ENCODE measurements around the gene AFDN. TPM values are rescaled to one million over a fixed set of nuclear protein-coding genes. Genes with fewer than 3 reads are reported as not detected.

Gene AFDN
- total and polyA plus RNA-seq, 9 donors, result 24.4 to 266 (median 86.6) TPM

DNA sequence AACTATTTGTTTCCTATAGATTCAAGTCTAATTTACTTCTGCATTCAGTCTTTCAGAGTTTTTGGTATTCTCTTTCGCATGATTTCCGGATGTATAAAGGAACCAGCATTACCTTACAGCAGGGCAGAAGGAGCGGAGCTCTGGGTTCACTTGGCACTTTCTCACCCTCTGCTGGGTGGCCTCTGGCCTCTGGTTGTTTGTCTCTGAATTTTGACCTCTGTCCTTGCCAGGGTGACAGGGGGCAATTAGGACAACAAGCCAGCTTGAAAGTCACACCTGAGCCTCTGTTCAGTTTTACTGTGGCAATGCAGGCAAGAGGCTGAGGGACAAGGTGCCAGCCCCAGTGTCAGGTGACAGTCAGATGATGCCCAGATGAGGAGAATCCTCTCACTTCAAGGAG, 101.4 kb downstream of the AFDN start:
- DNase-seq, result no peak
- H3K27ac ChIP-seq, result no peak overlapping the region
- no peaks in the 10 kb centered on the region for H3K36me3 ChIP-seq
- TF ChIP-seq EP300 (IDR thresholded peaks at IDR 0.05), result no peak
- 96 to 99% (median 97%) methylated on average over 3 of the region's 3 CpGs for WGBS, 3 donors
- intact Hi-C loops (cut with DNase I), result no loop called here
- no peaks in the 10 kb centered on the region for H3K4me1 ChIP-seq (ENCODE audit: insufficient read depth)
- no peaks in the 10 kb centered on the region for H3K27me3 ChIP-seq
- no peak overlapping the region for H3K4me3 ChIP-seq
- H3K9me3 ChIP-seq, result no peaks in the 10 kb centered on the region

DNA sequence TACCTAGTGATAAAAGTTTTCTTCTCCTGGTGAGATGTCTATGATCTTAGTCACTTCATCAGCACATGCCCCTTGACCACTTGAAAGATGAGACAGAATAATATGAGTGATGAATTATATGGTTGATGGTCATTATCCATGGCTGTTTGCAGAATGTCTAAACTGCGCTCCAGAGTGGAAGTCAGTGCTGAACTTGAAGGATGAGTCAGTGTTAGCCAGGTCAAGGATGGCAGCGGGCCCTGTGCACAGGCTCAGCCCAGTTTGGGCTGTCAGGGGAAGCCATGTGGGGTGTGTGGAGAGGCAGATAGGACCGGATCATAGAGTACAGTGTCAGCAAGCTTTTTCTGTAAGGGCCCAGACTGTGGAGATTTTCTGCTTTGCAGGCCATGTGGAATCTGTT, 103.6 kb downstream of the AFDN start:
- 70 to 85% (median 79%) methylated on average over 3 of the region's 3 CpGs for WGBS, 3 donors
- TF ChIP-seq, protein P1, sequence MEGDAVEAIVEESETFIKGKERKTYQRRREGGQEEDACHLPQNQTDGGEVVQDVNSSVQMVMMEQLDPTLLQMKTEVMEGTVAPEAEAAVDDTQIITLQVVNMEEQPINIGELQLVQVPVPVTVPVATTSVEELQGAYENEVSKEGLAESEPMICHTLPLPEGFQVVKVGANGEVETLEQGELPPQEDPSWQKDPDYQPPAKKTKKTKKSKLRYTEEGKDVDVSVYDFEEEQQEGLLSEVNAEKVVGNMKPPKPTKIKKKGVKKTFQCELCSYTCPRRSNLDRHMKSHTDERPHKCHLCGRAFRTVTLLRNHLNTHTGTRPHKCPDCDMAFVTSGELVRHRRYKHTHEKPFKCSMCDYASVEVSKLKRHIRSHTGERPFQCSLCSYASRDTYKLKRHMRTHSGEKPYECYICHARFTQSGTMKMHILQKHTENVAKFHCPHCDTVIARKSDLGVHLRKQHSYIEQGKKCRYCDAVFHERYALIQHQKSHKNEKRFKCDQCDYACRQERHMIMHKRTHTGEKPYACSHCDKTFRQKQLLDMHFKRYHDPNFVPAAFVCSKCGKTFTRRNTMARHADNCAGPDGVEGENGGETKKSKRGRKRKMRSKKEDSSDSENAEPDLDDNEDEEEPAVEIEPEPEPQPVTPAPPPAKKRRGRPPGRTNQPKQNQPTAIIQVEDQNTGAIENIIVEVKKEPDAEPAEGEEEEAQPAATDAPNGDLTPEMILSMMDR (IDR thresholded peaks at IDR 0.05), result no peak
- TF ChIP-seq POLR2A (IDR thresholded peaks at IDR 0.05) (no peak), EP300 (IDR thresholded peaks at IDR 0.05) (no peak)
- Histone ChIP-seq H3K4me1 (ENCODE audit: insufficient read depth) (no peaks in the 10 kb centered on the region), H3K27me3 (no peaks in the 10 kb centered on the region), H3K27ac (no peak overlapping the region), H3K4me3 (no peak overlapping the region), H3K9me3 (no peaks in the 10 kb centered on the region), H3K36me3 (no peaks in the 10 kb centered on the region)
- intact Hi-C loops (cut with DNase I), result no loop called here
- DNase-seq, result no peak

DNA sequence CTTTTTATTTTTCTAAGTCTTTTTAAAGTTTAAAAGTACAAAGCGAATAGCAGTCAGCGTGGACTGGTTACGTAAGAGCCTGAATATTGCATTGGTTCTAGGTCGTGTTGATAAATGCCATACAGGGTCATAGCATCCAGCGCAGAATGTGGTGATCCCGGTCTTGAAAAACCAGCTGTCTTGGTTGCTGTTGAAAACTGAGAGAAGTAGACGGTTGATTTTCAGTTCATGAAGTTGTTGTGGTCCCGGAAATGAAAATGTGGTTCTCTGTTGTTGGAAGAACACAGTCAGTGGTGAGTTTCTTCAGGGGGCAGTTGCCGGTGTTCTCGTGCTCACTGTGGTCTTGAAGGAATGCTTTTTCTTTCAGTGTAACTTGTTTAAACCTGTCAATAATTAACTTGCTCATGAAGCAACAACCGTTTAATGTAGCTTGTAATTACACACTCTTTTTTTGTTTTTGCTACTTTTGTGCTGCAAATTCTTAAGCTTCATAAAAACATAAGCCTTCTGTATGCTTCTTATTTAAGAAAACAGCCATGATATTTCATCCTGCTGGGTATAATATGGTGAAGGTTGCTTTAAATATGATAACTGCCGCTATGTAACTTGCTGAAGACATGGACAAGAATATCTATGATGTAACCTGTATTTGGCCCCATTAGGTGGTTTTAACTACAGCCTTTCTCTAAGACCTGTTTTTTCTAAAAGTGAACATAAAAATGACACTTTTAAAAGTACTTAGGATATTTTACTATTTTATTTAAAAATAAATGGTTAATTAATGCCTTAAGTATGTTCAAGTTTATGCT, 106.0 kb downstream of the AFDN start:
- Histone ChIP-seq H3K27ac (no peak overlapping the region), H3K4me3 (no peak overlapping the region), H3K36me3 (no peaks in the 10 kb centered on the region), H3K4me1 (ENCODE audit: insufficient read depth) (no peaks in the 10 kb centered on the region), H3K27me3 (no peaks in the 10 kb centered on the region), H3K9me3 (no peaks in the 10 kb centered on the region)
- no peak for DNase-seq
- WGBS, 3 donors, result 76 to 88% (median 83%) methylated on average over 12 of the region's 12 CpGs
- TF ChIP-seq EP300 (IDR thresholded peaks at IDR 0.05), result no peak
- TF ChIP-seq POLR2A (IDR thresholded peaks at IDR 0.05), result no peak
- TF ChIP-seq, protein P1 (IDR thresholded peaks at IDR 0.05), result no peak
- intact Hi-C loops (cut with DNase I), result no loop called here

DNA sequence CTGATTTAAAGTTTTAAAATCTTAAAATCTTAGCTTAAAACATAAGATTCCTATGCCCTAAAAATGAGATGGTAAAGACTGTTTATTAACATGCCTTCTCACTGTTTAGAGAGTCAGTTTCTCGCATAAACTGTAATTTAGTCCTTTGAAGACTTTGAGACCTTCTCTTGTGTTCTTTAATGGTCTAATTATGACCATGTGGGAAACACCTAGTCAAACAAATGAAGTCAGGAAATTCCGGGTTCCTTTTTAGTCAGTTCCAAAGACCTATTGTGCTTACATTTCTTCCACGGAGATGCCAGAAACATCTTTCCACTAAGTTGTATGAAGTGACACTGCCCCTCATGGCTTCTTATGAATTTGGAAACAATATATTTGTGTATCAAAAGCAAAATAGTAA, 106.6 kb downstream of the AFDN start:
- no peak overlapping the region for H3K4me3 ChIP-seq
- H3K27me3 ChIP-seq, result no peaks in the 10 kb centered on the region
- intact Hi-C loops (cut with DNase I), result no loop called here
- no peak overlapping the region for H3K27ac ChIP-seq
- no peaks in the 10 kb centered on the region for H3K36me3 ChIP-seq
- no peak for DNase-seq
- WGBS, 3 donors, result 78 to 85% (median 84%) methylated on average over 3 of the region's 3 CpGs
- no peaks in the 10 kb centered on the region for H3K4me1 ChIP-seq (ENCODE audit: insufficient read depth)
- no peak for TF ChIP-seq EP300 (IDR thresholded peaks at IDR 0.05)
- TF ChIP-seq, protein P1 (IDR thresholded peaks at IDR 0.05), result no peak
- no peaks in the 10 kb centered on the region for H3K9me3 ChIP-seq

DNA sequence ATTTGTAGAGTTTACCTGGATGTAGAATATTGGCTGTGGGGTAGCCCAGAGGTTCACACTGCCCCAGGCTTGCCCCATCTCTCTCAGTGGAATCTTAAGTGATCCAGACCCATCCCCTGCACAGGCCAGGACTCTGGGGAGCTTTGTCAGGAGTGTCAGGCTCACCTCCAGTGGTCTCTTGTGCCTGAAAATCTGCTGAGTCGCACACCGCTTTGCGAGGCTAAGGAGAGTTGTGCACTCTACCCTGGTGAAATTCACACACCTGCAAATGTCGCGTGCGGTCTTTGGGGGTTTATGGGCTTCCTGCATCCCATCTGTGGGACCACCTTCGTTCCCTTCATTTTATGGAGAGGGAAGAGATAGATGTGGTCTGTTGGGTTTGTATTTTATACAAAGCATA, 107.1 kb downstream of the AFDN start:
- TF ChIP-seq POLR2A (IDR thresholded peaks at IDR 0.05) (no peak), EP300 (IDR thresholded peaks at IDR 0.05) (no peak)
- TF ChIP-seq, protein P1 (IDR thresholded peaks at IDR 0.05), result no peak
- no peaks in the 10 kb centered on the region for H3K9me3 ChIP-seq
- intact Hi-C loops (cut with DNase I), result no loop called here
- H3K4me1 ChIP-seq (ENCODE audit: insufficient read depth), result no peaks in the 10 kb centered on the region
- H3K27ac ChIP-seq, result no peak overlapping the region
- no peak overlapping the region for H3K4me3 ChIP-seq
- no peaks in the 10 kb centered on the region for H3K27me3 ChIP-seq
- no peaks in the 10 kb centered on the region for H3K36me3 ChIP-seq
- WGBS, 3 donors, result 97 to 98% (median 98%) methylated on average over 7 of the region's 7 CpGs
- no peak for DNase-seq
